Body of pancreas (tissue), 4 donors: ENCODE measurements around the gene PCK1.

Experiments
- CTCF ChIP-seq, 7 experiments: fragments of 450-650 bp in 4 of 7; fragments of 200-600 bp in 3 of 7; sonication (generic) in 3 of 7; IDR thresholded peaks; one replicate each; pipeline ENCODE4 v1.5.1; 2016 to 2019; ENCODE audit warnings: antibody characterized with exemption in 7 of 7
- POLR2A ChIP-seq, 3 donors: fragments of 450-650 bp; IDR thresholded peaks; one replicate each; pipeline ENCODE4 v1.6.1; 2016; ENCODE audit warnings: antibody characterized with exemption in 3 of 3, mild to moderate bottlenecking in 2 of 3

GRCh38 chr20:57524511-57525176, 36.3 kb upstream of the PCK1 start, which contains the start of gene CTCFL:
- TF ChIP-seq CTCF (IDR thresholded peaks at IDR 0.05) = no peak
- TF ChIP-seq POLR2A (IDR thresholded peaks at IDR 0.05) = no peak
